T47D (cell line): ENCODE results near the gene CDHR2.
"Not testable (repeated sequence)": the region's sequence is repeated elsewhere in the genome, so short reads cannot be mapped to it uniquely, and the experiment has no call there.

Source experiments
- DNase-seq, 2 experiments: peaks; one replicate each; pipeline versions ENCODE4 v3.0.0 to v3.0.0-alpha.2; 2011 to 2012; ENCODE audit warnings: low read depth in 1 of 2, low spot score in 1 of 2
- JUND ChIP-seq: IDR thresholded peaks from 2 replicates; pipeline ENCODE4 v1.6.1; 2012; ENCODE audit warnings: low read depth
- in situ Hi-C: cut with HindIII; loops from 2 replicates; pipeline ENCODE4 v1.10.0; 2016; ENCODE audit warnings: low sequenced_read_pairs, low pct_unique_long_range_greater_than_20kb

The CDHR2 gene

DNA sequence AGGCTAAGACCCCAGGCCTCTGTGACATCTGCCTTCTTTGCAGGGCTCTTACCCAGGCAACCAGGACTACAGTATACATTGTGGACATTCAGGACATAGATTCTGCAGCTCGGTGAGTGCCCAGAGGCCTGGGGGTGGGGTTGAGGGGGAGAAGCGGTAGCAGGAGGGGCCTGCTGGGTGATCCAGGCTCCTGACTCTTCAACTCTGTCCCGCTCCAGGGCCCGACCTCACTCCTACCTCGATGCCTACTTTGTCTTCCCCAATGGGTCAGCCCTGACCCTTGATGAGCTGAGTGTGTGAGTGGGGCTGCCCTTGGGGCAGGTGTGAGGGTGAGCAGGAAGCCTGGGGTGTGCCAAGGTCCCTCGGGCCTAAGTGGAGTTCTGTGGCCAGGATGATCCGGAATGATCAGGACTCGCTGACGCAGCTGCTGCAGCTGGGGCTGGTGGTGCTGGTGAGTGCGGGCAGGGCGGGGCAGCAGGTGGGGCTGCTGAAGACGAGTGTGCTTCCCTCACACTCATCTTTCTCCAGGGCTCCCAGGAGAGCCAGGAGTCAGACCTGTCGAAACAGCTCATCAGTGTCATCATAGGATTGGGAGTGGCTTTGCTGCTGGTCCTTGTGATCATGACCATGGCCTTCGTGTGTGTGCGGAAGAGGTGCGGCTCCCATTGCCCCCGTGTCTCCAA lies 41.0 kb downstream of the CDHR2 start:
- in situ Hi-C loops = no loop called here
- no peak for DNase-seq
- TF ChIP-seq JUND = no peak

DNA sequence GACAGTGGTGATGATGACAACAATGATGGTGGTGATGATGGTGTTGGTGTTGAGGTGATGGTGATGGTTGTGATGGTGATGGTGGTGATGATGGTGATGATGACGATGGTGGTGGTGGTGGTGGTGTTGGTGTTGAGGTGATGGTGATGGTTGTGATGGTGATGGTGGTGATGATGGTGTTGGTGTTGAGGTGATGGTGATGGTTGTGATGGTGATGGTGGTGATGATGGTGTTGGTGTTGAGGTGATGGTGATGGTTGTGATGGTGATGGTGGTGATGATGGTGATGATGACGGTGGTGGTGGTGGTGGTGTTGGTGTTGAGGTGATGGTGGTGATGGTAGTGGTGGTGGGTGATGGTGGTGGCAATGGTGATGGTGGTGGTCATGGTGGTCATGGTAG lies 42.5 kb downstream of the CDHR2 start:
- in situ Hi-C loops, DNase-seq: not testable (repeated sequence)

DNA sequence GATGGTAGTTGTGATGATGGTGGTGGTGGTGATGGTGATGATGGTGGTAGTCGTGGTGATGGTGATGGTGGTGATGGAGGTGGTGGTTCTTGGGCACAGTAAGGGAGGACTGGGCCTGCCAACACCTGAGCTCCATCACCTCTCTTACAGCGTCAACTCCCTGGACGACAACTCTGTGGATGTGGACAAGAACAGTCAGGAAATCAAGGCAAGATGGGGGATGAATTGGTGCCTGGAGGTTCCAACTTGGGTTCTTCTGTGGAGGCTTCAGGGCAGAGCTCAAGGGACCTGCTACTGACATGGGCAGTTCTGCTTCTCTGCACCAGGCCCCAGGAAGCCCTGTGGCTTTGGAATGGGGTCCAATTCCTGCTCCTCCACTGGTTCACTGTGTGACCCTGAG lies 43.4 kb downstream of the CDHR2 start:
- TF ChIP-seq JUND = no peak
- in situ Hi-C loops = no loop called here

DNA sequence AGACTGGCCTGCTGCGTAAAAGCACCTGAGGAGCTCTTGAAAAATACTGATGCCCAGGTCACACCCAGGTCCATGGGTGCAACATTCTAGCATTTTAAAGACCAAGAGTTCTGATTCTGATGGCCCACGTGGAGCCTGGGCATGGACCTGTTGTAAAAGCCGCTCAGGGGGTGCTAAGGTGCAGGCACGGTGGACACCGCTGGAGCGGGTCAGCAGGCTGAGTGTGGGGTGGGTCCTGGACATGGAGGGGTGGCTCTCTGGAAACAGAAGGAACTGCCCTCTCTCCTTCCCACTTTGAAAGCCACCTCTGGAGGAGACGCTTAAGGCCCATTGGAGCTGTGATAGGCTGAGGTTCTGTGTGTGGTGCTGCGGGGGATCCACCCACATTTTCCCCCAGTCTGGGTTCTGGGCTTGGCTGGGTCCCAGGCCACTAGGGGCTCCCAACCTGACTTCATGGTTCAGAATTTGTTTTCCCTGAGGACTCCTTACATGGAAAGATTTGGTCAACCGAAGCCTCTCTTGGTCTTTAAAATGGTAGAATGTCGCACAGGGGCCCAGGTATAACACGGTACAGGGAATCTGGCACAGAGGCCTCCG lies 44.2 kb downstream of the CDHR2 start:
- no peak for TF ChIP-seq JUND
- no peak for DNase-seq
- in situ Hi-C loops = no loop called here

More for the DNA sequence above, 43.4 kb downstream of the CDHR2 start:
- DNase-seq = no peak

DNA sequence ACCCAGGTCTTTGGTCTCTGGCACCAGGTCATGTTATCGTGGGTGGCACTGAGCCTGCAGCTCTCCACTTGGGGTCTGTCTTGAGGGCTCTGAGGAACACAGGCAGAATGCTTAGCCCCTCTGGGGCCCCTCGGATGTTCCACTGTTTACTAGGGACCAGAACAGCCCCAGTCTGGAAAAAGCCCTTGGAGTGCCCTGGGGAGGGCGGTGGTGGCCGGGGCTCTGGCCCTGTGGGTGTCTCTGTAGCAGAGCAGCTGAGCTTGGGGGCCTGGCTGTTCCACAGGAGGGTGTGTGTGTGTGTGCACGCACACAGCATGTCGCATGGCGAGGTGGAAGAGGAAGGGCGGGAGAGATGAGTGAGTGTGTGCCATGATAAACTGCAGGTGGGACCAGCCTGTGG lies 45.4 kb downstream of the CDHR2 start:
- DNase-seq = no peak

DNA sequence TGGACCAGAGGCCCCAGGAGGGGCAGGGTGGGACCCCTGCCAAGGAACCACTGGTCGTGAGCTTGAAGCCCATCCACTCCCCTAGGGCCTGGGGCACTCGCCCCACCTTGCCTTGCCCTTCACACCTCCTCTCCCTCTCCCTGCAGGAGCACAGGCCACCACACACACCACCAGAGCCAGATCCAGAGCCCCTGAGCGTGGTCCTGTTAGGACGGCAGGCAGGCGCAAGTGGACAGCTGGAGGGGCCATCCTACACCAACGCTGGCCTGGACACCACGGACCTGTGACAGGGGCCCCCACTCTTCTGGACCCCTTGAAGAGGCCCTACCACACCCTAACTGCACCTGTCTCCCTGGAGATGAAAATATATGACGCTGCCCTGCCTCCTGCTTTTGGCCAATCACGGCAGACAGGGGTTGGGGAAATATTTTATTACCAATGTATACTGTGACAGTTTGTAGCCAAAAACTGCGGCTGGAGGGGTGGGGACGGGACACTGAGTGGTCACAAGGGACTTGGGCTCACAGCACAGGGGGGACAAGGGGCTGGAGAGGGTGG lies 46.3 kb downstream of the CDHR2 start:
- no peak for DNase-seq
- no peak for TF ChIP-seq JUND
- in situ Hi-C loops = no loop called here

More for the DNA sequence above, 45.4 kb downstream of the CDHR2 start:
- in situ Hi-C loops = no loop called here
- TF ChIP-seq JUND = no peak

DNA sequence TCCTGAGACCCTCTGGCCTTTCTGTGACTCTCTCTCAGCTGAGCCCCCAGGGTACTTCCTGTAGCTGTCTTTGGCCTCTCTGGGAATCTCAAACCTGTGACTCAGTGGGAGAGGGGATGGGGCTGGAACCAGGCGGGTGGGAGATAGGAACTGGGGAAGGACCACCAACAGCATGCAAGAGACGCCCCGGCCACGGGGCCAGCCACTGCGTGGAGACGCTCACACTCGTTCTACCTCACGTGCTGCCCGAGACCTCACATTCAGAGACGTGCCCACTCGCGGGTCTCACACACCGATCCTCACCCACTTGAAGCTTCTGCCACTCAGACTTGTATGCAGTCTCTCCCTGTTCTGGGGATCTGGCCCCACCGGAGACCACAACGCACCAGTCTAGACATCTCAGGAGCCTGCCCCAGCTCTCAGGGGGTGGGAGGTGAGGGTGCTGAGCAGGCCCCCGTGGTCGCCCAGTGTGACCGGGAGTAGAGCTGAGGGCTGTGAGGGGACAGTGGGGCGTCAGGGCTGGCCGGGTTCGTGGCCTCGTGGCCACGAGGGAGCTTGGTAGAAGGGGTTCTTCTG lies 47.0 kb downstream of the CDHR2 start:
- no peak for DNase-seq
- no peak for TF ChIP-seq JUND
- in situ Hi-C loops = no loop called here

DNA sequence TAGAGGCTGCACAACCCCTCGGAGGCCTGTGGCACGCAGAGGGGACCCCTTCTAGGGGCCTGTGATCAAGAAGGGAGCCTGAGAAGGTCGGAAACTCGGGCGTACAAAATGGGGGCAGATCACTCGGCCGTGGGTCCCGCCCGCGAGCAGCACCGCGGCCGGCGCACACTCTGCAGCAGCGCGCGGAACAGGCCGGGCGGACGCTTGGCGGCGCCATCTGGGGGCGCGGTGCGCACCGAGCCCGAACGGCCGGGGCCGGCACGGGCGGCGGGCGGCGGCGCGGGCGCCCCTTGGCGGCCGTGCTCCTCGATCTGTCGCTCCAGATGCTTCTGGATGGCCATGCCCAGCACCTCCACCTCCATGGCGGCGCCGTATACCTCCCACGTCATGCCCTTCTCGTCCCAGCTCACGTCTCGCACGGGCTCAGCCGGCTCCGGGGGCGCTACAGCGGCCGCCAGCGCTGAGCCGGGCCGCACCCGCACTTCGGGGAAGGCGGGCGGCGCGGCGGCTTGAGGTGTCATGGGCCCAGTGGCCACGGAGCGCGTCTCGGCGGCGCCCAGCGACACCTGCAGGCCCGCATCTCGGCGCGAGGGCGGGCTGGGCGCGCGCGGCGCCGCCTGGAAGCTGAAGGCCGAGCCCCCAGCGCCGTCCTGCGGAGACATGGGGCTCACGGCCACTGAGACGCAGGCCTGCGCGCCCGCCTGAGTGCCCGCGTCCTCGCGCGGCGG lies 47.7 kb downstream of the CDHR2 start:
- in situ Hi-C loops = no loop called here
- no peak for TF ChIP-seq JUND
- DNase-seq = no peak

DNA sequence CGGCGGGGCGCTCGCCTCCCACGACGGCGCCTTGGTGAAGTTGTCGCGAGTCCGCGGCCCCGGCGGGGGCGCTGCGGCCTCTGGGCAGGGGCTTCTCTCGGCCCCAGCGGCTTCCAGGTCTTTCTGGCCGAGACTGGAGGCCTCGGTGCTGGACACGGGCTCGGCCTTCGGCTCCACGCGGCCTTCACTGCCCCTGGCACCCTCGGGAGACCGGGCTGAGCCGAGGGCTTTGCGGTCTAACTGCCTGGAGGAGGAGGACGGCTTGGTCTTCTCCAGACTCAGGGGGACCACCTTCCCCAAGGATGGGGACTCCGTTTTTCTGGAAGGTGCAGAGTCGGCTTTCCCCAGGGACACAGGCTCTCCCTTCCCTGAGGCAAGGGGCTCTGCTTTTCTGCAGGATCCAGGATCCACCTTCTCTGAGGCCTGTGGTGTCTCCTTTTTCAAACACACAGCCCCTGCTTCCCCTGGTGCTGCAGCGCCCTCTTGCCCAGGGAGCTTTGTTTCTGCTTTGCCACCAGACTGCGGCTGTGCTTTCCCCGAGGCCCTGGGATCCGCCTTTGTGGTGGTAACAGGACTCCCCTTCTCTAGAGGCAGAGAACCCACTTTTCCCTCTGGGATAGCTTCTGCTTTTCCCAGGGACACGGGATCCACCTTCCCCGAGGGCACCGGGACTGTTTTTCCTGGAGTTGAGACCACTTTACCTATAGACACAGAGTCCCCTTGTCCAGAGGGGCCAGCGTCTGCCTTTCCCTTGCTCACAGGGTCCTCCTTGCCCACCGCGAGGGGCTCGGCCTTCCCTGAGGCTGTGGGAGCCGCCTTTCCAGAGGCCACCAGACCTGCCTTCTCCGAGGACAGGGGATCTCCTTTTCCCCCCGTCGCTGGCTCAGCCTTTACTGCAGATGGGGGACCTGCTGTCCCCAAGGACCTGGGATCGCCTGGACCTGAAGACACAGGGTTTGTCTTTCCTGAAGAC lies 48.6 kb downstream of the CDHR2 start:
- no peak for DNase-seq
- in situ Hi-C loops = no loop called here
- no peak for TF ChIP-seq JUND

DNA sequence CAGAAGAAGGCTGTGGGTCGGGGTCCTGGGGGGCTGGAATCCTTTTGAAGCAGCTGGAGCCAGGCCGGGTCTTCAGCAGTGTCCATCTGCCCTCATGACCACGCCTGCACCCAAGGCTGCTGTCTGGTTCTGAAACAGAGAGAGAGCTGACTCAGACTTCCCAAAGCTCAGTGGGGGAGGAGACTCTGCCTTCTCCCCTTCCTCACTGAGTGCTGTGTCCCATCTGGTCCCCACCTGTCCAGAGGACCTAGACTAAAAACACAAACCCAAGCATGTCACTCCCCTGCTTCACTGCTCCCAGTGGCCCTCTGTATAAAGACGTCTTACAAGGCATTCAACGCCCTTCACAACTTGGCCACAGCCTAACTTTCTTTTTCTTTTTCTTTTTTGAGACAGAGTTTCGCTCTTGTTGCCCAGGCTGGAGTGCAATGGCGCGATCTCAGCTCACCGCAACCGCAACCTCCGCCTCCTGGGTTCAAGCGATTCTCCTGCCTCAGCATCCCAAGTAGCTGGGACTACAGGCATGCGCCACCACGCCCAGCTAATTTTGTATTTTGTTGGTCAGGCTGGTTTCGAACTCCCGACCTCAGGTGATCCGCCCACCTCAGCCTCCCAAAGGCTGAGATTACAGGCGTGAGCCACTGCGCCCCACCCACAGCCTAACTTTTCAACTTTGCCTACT lies 50.7 kb downstream of the CDHR2 start:
- in situ Hi-C loops, DNase-seq: not testable (repeated sequence)

DNA sequence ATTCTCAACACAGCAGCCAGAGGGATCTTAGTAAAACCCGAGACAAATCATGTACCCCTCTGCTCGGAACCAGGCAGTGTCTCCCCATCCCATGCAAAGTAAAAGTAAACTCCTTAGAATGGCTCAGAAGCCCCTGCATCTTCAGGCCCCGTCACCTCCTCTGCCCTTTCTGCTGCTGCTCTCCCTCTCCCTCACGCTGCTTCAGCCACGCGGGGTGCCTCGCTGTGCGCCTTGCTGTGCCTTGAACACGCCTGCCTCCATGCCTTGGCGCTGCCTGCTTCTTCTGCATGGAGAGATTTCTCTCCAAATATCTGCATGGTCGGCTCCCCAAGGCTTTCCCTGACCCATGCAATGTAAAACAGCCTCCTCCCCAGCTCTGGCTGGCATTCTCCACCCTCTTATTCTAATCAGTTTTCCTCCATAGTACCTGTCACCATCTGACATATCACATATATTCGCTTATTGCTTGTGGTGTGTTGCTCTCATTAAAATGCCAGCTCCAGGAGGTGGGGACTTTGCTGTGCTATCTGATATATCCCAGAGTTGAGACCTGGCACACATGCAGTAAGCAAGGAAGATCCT lies 52.9 kb downstream of the CDHR2 start:
- DNase-seq = no peak
- in situ Hi-C loops = no loop called here
- TF ChIP-seq JUND = no peak
